H9 (cell line): ENCODE data around the gene TOMM70. TPM values are rescaled to one million over a fixed set of nuclear protein-coding genes. Genes with fewer than 3 reads are reported as not detected.

Experiments used
- DNase-seq: peaks from one replicate; pipeline ENCODE4 v3.0.0-alpha.2; 2017
- H2AFZ ChIP-seq: one replicate; pipeline ENCODE4 v1.6.1; 2013; ENCODE audit warnings: mild to moderate bottlenecking, low read length, control low read depth, moderate library complexity
- H2AK5ac ChIP-seq: 2 replicates; pipeline ENCODE4 v1.6.1; 2013; ENCODE audit warnings: low read length, control low read depth, mixed read lengths; ENCODE audit not compliant: insufficient read length
- H2BK120ac ChIP-seq: one replicate; pipeline ENCODE4 v1.6.1; 2013; ENCODE audit warnings: low read depth, mild to moderate bottlenecking, low read length, control low read depth, inconsistent platforms; ENCODE audit not compliant: poor library complexity, severe bottlenecking
- H2BK12ac ChIP-seq: 2 replicates; pipeline ENCODE4 v1.6.1; 2013; ENCODE audit warnings: low read length, control low read depth, mixed read lengths, low read depth; ENCODE audit not compliant: insufficient read length
- H2BK15ac ChIP-seq: 2 replicates; pipeline ENCODE4 v1.6.1; 2013; ENCODE audit warnings: low read depth, low read length, control low read depth
- H2BK20ac ChIP-seq: one replicate; pipeline ENCODE4 v1.6.1; 2013; ENCODE audit warnings: low read depth, mild to moderate bottlenecking, low read length, control low read depth, inconsistent platforms; ENCODE audit not compliant: poor library complexity, severe bottlenecking
- H2BK5ac ChIP-seq: 2 replicates; pipeline ENCODE4 v1.6.1; 2013; ENCODE audit warnings: low read length, control low read depth, mixed read lengths; ENCODE audit not compliant: insufficient read length
- H3K14ac ChIP-seq: 2 replicates; pipeline ENCODE4 v1.6.1; 2013; ENCODE audit warnings: low read length, control low read depth; ENCODE audit not compliant: insufficient read depth
- H3K18ac ChIP-seq: 2 replicates; pipeline ENCODE4 v1.6.1; 2013; ENCODE audit warnings: low read depth, mild to moderate bottlenecking, mixed read lengths, low read length, control low read depth; ENCODE audit not compliant: insufficient read length
- H3K23ac ChIP-seq: 2 replicates; pipeline ENCODE4 v1.6.1; 2013; ENCODE audit warnings: low read length, control low read depth, mixed read lengths, low read depth; ENCODE audit not compliant: insufficient read length
- H3K23me2 ChIP-seq: 2 replicates; pipeline ENCODE4 v1.6.1; 2013; ENCODE audit warnings: low read depth, mild to moderate bottlenecking, mixed read lengths, low read length, control low read depth; ENCODE audit not compliant: insufficient read length, poor library complexity, severe bottlenecking
- H3K27ac ChIP-seq: 2 replicates; pipeline ENCODE4 v1.5.1; 2013; ENCODE audit warnings: low read length, control low read depth, mixed read lengths, low read depth; ENCODE audit not compliant: insufficient read length
- H3K27me3 ChIP-seq: 2 replicates; pipeline ENCODE4 v1.6.1; 2013; ENCODE audit warnings: low read length, control low read depth, inconsistent platforms; ENCODE audit not compliant: insufficient read depth
- H3K4ac ChIP-seq: 2 replicates; pipeline ENCODE4 v1.6.1; 2013; ENCODE audit warnings: low read depth, mild to moderate bottlenecking, control low read depth, inconsistent platforms, low read length, moderate library complexity
- H3K4me1 ChIP-seq: 2 replicates; pipeline ENCODE4 v1.6.1; 2013; ENCODE audit warnings: low read length, control low read depth, inconsistent platforms; ENCODE audit not compliant: insufficient read depth
- H3K4me2 ChIP-seq: 2 replicates; pipeline ENCODE4 v1.6.1; 2013; ENCODE audit warnings: low read length, control low read depth, mixed read lengths; ENCODE audit not compliant: insufficient read length, insufficient read depth
- H3K56ac ChIP-seq: 2 replicates; pipeline ENCODE4 v1.6.1; 2013; ENCODE audit warnings: low read depth, mild to moderate bottlenecking, mixed read lengths, low read length, control low read depth; ENCODE audit not compliant: insufficient read length
- H3K79me1 ChIP-seq: 2 replicates; pipeline ENCODE4 v1.6.1; 2013; ENCODE audit warnings: low read depth, mild to moderate bottlenecking, moderate library complexity, low read length, control low read depth, inconsistent platforms; ENCODE audit not compliant: insufficient read depth, poor library complexity, severe bottlenecking
- H3K79me2 ChIP-seq: 2 replicates; pipeline ENCODE4 v1.6.1; 2013; ENCODE audit warnings: low read length, control low read depth, inconsistent platforms; ENCODE audit not compliant: insufficient read depth
- H3K9ac ChIP-seq: 2 replicates; pipeline ENCODE4 v1.6.1; 2013; ENCODE audit warnings: low read length, control low read depth, mixed read lengths; ENCODE audit not compliant: insufficient read length; ENCODE audit errors: extremely low read depth
- H3K9me3 ChIP-seq: one replicate; pipeline ENCODE4 v1.6.1; 2013; ENCODE audit warnings: low read depth, low read length, inconsistent platforms; ENCODE audit not compliant: control insufficient read depth
- H3T11ph ChIP-seq: one replicate; pipeline ENCODE4 v1.6.1; 2013; ENCODE audit warnings: mild to moderate bottlenecking, low read length, control low read depth, inconsistent platforms
- H4K20me1 ChIP-seq: one replicate; pipeline ENCODE4 v1.6.1; 2013; ENCODE audit not compliant: control insufficient read depth, insufficient read length, insufficient read depth
- H4K5ac ChIP-seq: 2 replicates; pipeline ENCODE4 v1.6.1; 2013; ENCODE audit warnings: low read depth, mild to moderate bottlenecking, mixed read lengths, low read length, control low read depth; ENCODE audit not compliant: insufficient read length
- H4K8ac ChIP-seq: replicated peaks from 2 replicates; pipeline ENCODE4 v1.6.1; 2013; ENCODE audit warnings: low read length, control low read depth, mixed read lengths, low read depth; ENCODE audit not compliant: insufficient read length
- H4K91ac ChIP-seq: 2 replicates; pipeline ENCODE4 v1.6.1; 2013; ENCODE audit warnings: low read depth, mild to moderate bottlenecking, moderate library complexity, mixed read lengths, low read length, control low read depth; ENCODE audit not compliant: insufficient read length
- H3K27ac Mint-ChIP-seq, 3 experiments: 2 replicates in 2 of 3; 3 replicates in 1 of 3; pipeline ENCODE4 v1.8.0; 2020 to 2021; ENCODE audit warnings: mixed read lengths in 3 of 3, mild to moderate bottlenecking in 1 of 3, moderate library complexity in 1 of 3
- H3K27me3 Mint-ChIP-seq: 2 replicates; pipeline ENCODE4 v1.8.0; 2021; ENCODE audit warnings: low read depth, mild to moderate bottlenecking, moderate library complexity, mixed read lengths
- H3K36me3 Mint-ChIP-seq, 3 experiments: 2 replicates in 2 of 3; 3 replicates in 1 of 3; pipeline ENCODE4 v1.8.0; 2020 to 2021; ENCODE audit warnings: low read depth in 3 of 3, mixed read lengths in 3 of 3; ENCODE audit not compliant: insufficient read depth in 1 of 3
- H3K4me1 Mint-ChIP-seq, 2 experiments: 2 replicates each; pipeline ENCODE4 v1.8.0; 2020; ENCODE audit warnings: mixed read lengths in 2 of 2
- H3K4me3 Mint-ChIP-seq, 2 experiments: 2 replicates in 1 of 2; 3 replicates in 1 of 2; pipeline ENCODE4 v1.8.0; 2020 to 2021; ENCODE audit warnings: mild to moderate bottlenecking in 2 of 2, mixed read lengths in 2 of 2, moderate library complexity in 1 of 2
- H3K9me3 Mint-ChIP-seq, 2 experiments: 2 replicates in 1 of 2; 3 replicates in 1 of 2; pipeline ENCODE4 v1.8.0; 2020; ENCODE audit warnings: mild to moderate bottlenecking in 2 of 2, mixed read lengths in 2 of 2, moderate library complexity in 1 of 2
- CTCF ChIP-seq: fragments of 200-600 bp; sonication (generic); conservative IDR thresholded peaks from 3 replicates; pipeline ENCODE4 v1.8.0; 2021; ENCODE audit warnings: antibody characterized with exemption, mild to moderate bottlenecking
- WGBS: extraction: QIAGEN DNeasy Blood & Tissue Kit; methylation state at CpG from one replicate; pipeline ENCODE4 v1.1.7; 2013; ENCODE audit warnings: missing lambda C conversion rate, low lambda C conversion rate, mixed read lengths; ENCODE audit not compliant: insufficient read length; ENCODE audit errors: extremely low coverage; 5-methylcytosine and 5-hydroxymethylcytosine counted together
- total RNA-seq: library from RNA; stranded (reverse); gene quantifications from 2 replicates; pipeline ENCODE4 v1.2.1, GENCODE V29; 2021

TOMM70 gene
- total RNA-seq, 1 experiment from 2014 or later: 53.0 TPM

DNA sequence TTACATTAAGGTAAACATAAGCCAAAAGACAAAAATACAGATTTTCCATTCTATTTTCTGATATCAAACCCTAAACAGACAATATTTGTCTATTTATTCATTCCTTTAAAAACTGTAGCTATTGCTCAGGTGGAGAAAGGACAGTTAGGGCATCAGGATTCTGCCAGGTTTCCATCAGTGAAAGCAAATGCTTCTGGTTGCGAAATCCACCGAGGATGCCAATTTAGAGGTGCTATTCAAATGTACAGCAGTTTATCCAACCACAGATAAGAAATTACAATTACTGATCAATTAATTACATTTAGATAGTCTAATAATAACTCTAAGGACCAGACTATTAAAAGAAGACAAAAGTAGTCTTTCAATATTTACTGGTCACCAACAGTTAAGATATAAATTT is 3.9 kb downstream of the TOMM70 start:
- DNase-seq: no peak
- Histone ChIP-seq H2AK5ac (no peak overlapping the region), H2BK5ac (no peak overlapping the region), H2BK20ac (no peak overlapping the region), H4K20me1 (no peaks in the 10 kb centered on the region), H3K9ac (no peak overlapping the region), H3K4me2 (no peak overlapping the region), H3K27me3 (no peaks in the 10 kb centered on the region), H3K4me1 (0 out of 2 replicates have a peak, but pooled peaks cover 2% of the 10 kb centered on the region), H3K79me1 (peaks cover 3% of the 10 kb centered on the region), H3K9me3 (no peaks in the 10 kb centered on the region), H3K23ac (no peak overlapping the region), H2AFZ (no peak overlapping the region), H4K8ac (no peak overlapping the region), H3K4ac (no peak overlapping the region), H4K5ac (no peak overlapping the region), H3K14ac (no peak overlapping the region), H4K91ac (no peak overlapping the region), H2BK12ac (no peak overlapping the region), H3T11ph (no peak overlapping the region), H3K23me2 (peaks cover 6% of the 10 kb centered on the region), H2BK15ac (no peak overlapping the region), H3K27ac (no peak overlapping the region), H3K56ac (no peak overlapping the region), H3K79me2 (peaks cover 34% of the 10 kb centered on the region; the same call in 1 of the 2 replicates), H3K18ac (no peak overlapping the region), H2BK120ac (no peak overlapping the region)
- H3K36me3 Mint-ChIP-seq: peaks cover 0 to 17% (median 4%) of the 10 kb centered on the region in 3 experiments; a peak in 4 of 7 replicates
- H3K9me3 Mint-ChIP-seq: no peaks in the 10 kb centered on the region
- H3K4me1 Mint-ChIP-seq: peaks cover 20 to 28% of the 10 kb centered on the region in 2 experiments
- no peak overlapping the region for H3K27ac Mint-ChIP-seq
- WGBS: no CpG with 5 or more reads among the region's 2 CpGs
- H3K27me3 Mint-ChIP-seq: peaks cover 4% of the 10 kb centered on the region
- no peak for TF ChIP-seq CTCF
- no peak overlapping the region for H3K4me3 Mint-ChIP-seq
